HG02610 (cell line): ENCODE data around the gene AMBP.
"Not testable (repeated sequence)": the region's sequence is repeated elsewhere in the genome, so short reads cannot be mapped to it uniquely, and the experiment has no call there.

Experiments used
- ATAC-seq: cut with Tn5 transposase; IDR thresholded peaks from one replicate; pipeline ENCODE4 v1.9.1; 2021; ENCODE audit warnings: mild to moderate bottlenecking, moderate library complexity; ENCODE audit not compliant: unreplicated experiment

The AMBP gene

GRCh38 chr9:114092336-114092735 lies 14.2 kb upstream of the AMBP start:
- no peak for ATAC-seq

GRCh38 chr9:114091711-114092110 lies 13.6 kb upstream of the AMBP start:
- no peak for ATAC-seq

GRCh38 chr9:114090798-114091197 lies 12.7 kb upstream of the AMBP start:
- ATAC-seq = no peak

- ATAC-seq = no peak
Observed at GRCh38 chr9:114089206-114089840, 11.2 kb upstream of the AMBP start.

- no peak for ATAC-seq
Observed at GRCh38 chr9:114088571-114089170, 10.6 kb upstream of the AMBP start.

- ATAC-seq = no peak
Observed at GRCh38 chr9:114087721-114088120, 9.6 kb upstream of the AMBP start.

- no peak for ATAC-seq
Observed at GRCh38 chr9:114086607-114087006, 8.5 kb upstream of the AMBP start.

- ATAC-seq = no peak
Observed at GRCh38 chr9:114086009-114086408, 7.9 kb upstream of the AMBP start.

- no peak for ATAC-seq
Observed at GRCh38 chr9:114085387-114085789, 7.3 kb upstream of the AMBP start.

- no peak for ATAC-seq
Observed at GRCh38 chr9:114084282-114085073, 6.4 kb upstream of the AMBP start.

GRCh38 chr9:114083666-114084065 lies 5.6 kb upstream of the AMBP start:
- ATAC-seq = no peak

GRCh38 chr9:114082763-114083412 lies 4.8 kb upstream of the AMBP start:
- ATAC-seq = not testable (repeated sequence)

- ATAC-seq = peak; percentile 77
Observed at GRCh38 chr9:114082017-114082762, 4.1 kb upstream of the AMBP start.

GRCh38 chr9:114081441-114082016 lies 3.4 kb upstream of the AMBP start:
- no peak for ATAC-seq

- ATAC-seq = no peak
Observed at GRCh38 chr9:114080773-114081440, 2.8 kb upstream of the AMBP start.

GRCh38 chr9:114080195-114080772 lies 2.2 kb upstream of the AMBP start:
- ATAC-seq = no peak

- ATAC-seq = no peak
Observed at GRCh38 chr9:114078781-114079156, 669 bp upstream of the AMBP start.

- no peak for ATAC-seq
Observed at GRCh38 chr9:114077162-114077837, 800 bp downstream of the AMBP start.
